Panc1 (cell line): ENCODE data around the gene KDM2A.

ENCODE experiments used
- CTCF ChIP-seq: fragments of 450-650 bp; IDR thresholded peaks from 2 replicates; pipeline ENCODE4 v1.5.1; 2017; ENCODE audit warnings: mild to moderate bottlenecking
- POLR2AphosphoS5 ChIP-seq: IDR thresholded peaks from 2 replicates; pipeline ENCODE4 v1.6.1; 2012; ENCODE audit warnings: mild to moderate bottlenecking, low read depth, low read length, moderate library complexity
- SIN3A ChIP-seq: IDR thresholded peaks from 2 replicates; pipeline ENCODE4 v1.6.1; 2012; ENCODE audit warnings: low read depth, mild to moderate bottlenecking, low read length, moderate library complexity, borderline replicate concordance; ENCODE audit not compliant: insufficient read depth
- TCF7L2 ChIP-seq: IDR thresholded peaks from 2 replicates; pipeline ENCODE4 v1.6.1; 2011; ENCODE audit warnings: mild to moderate bottlenecking, low read depth, low read length, inconsistent platforms

GRCh38 chr11:67095214-67095507, 23.9 kb upstream of the KDM2A start:
- TF ChIP-seq CTCF, result no peak
- no peak for TF ChIP-seq POLR2AphosphoS5
- TF ChIP-seq TCF7L2, result no peak
- TF ChIP-seq SIN3A, result no peak
